ENCODE measurements around the gene GRIN2D. TPM values are rescaled to one million over a fixed set of nuclear protein-coding genes. Genes with fewer than 3 reads are reported as not detected.

The GRIN2D gene
- total and polyA plus RNA-seq, 12 donors, result 0.04 to 1.0 (median 0.21) TPM

GRCh38 chr19:48348737-48349136, 44.7 kb upstream of the GRIN2D start:
- WGBS, 2 donors, result 95% methylated on average over 7 of the region's 7 CpGs
- peaks cover 0 to 11% (median 6%) of the 10 kb centered on the region in 9 donors for H3K4me1 ChIP-seq
- DNase-seq, result no peak
- peaks cover 0 to 13% (median 0%) of the 10 kb centered on the region in 9 donors for H3K36me3 ChIP-seq
- no peaks in the 10 kb centered on the region for H3K27me3 ChIP-seq
- intact Hi-C loops (cut with DNase I), result no loop called here
- H3K4me3 ChIP-seq, result no peak overlapping the region
- no peak for TF ChIP-seq CTCF (IDR thresholded peaks at IDR 0.05)
- no peak overlapping the region for H3K27ac ChIP-seq
- ATAC-seq, result peak in 1 of 8 donors; percentile 10
- no peaks in the 10 kb centered on the region for H3K9me3 ChIP-seq

DNA sequence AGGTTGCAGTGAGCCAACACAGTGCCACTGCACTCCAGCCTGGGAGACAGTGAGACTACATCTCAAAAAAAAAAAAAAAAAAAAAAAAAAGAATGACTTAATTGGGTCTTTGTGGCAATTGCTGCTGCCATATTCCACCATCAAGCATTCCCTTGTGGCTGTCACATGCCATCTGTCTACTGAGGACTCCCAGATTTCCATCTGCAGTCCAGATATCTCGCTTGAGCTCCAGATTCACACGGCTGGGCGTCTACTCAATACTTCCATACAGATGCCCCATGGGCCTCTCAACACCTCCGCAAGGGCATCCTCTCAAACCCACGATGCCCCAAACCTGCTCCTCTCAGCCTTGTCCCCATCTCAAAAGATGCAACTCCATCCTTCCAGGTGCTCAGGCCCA, 42.6 kb upstream of the GRIN2D start:
- Histone ChIP-seq H3K4me3 (no peak overlapping the region), H3K9me3 (no peaks in the 10 kb centered on the region), H3K36me3 (no peaks in the 10 kb centered on the region), H3K27ac (no peak overlapping the region), H3K4me1 (peaks cover 0 to 11% (median 6%) of the 10 kb centered on the region in 9 donors), H3K27me3 (no peaks in the 10 kb centered on the region)
- intact Hi-C loops (cut with DNase I), result no loop called here
- DNase-seq (no peak), ATAC-seq (no peak)
- TF ChIP-seq CTCF (IDR thresholded peaks at IDR 0.05), result no peak
- 82 to 87% methylated on average over 5 of the region's 5 CpGs for WGBS, 2 donors

- intact Hi-C loops (cut with DNase I), result no loop called here
- Histone ChIP-seq H3K4me1 (peaks cover 0 to 11% (median 6%) of the 10 kb centered on the region in 9 donors), H3K27ac (no peak overlapping the region), H3K27me3 (no peaks in the 10 kb centered on the region), H3K36me3 (no peaks in the 10 kb centered on the region), H3K4me3 (no peak overlapping the region), H3K9me3 (no peaks in the 10 kb centered on the region)
- TF ChIP-seq CTCF (IDR thresholded peaks at IDR 0.05), result peak; percentile 45 to 82 (median 74)
- peak; percentile 53 to 76 (median 65) for ATAC-seq
- peak; percentile 56 to 78 for DNase-seq
- 49 to 55% methylated on average over 8 of the region's 8 CpGs for WGBS, 2 donors
Measured at GRCh38 chr19:48351341-48351752, 42.1 kb upstream of the GRIN2D start.

DNA sequence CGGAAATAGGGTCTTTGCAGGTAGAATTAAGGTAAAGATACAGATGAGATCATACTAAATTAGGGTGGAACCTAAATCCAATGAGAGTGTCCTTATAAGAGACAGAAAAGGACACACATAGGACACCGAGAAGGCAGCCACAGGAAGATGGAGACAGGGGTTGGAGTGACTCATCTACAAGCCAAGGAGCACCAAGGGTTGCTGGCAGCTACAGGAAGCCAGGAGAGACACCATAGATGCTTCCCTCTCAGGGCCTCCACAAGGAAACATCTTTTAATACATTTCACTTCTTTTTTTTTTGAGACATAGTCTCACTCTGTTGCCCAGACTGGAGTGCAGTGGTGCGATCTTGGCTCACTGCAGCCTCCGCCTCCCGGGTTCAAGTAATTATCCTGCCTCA, 39.8 kb upstream of the GRIN2D start:
- 87 to 93% methylated on average over 5 of the region's 5 CpGs for WGBS, 2 donors

More for the DNA sequence above, 39.8 kb upstream of the GRIN2D start:
- no peak for DNase-seq
- intact Hi-C loops (cut with DNase I), result no loop called here
- Histone ChIP-seq H3K9me3 (no peaks in the 10 kb centered on the region), H3K4me3 (no peak overlapping the region), H3K36me3 (peaks cover 0 to 6% (median 0%) of the 10 kb centered on the region in 9 donors), H3K4me1 (no peaks in the 10 kb centered on the region), H3K27ac (no peak overlapping the region), H3K27me3 (no peaks in the 10 kb centered on the region)
- no peak for ATAC-seq
- TF ChIP-seq CTCF (IDR thresholded peaks at IDR 0.05), result no peak
